ENCODE data around the gene ARL11. TPM values are rescaled to one million over a fixed set of nuclear protein-coding genes. Genes with fewer than 3 reads are reported as not detected.

Gene ARL11
- total and polyA plus RNA-seq, 2 of the 4 experiments (the other 2 are of a cell fraction): not detected

DNA sequence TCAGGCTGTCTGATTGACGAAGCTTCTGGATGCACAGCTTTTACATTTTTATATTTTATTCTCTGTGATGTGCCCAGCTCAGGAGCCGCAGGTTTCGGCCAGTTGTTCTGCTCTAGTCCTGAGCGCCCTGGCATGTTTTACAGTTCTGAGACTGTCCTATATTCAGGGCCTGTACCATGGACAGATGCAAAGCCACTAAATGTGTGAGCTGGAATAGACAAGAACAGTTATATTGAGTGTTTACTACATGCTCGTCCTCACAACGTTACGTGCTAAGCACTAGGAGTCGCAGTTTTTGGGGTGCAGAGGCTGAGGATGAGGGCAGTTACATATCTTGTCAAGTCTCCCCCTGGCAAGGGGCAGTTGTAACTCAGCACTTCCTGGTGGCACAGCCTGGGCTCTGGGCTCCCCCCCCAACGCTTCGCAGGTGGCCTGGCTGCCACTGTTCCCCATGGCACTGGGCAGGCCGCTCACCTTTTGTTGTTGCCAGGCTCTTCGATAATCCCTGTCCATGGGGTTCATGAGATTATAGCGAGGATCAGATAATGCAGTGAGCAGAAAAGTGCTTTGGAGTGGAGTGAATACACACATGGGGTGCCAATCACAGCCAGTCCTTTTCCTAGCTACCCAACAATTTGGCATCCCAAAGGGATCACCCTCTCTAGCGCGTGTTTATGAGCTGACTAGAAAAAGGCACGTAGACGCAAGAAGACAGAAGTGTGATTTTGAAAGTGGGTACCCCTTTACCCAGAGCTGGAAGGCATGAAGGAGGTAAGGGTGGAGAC, 23.5 kb downstream of the ARL11 start:
- Histone ChIP-seq H2BK20ac (ENCODE audit: low read depth, low read length) (no peak overlapping the region), H2AK5ac (ENCODE audit: low read depth, low read length) (peak overlapping the region; percentile 27; the same call in 1 of the 2 replicates), H3K9me3 (ENCODE audit: control insufficient read depth, insufficient read depth, low read length) (no peaks in the 10 kb centered on the region), H3K27ac (ENCODE audit: insufficient read depth, low read length) (no peak overlapping the region), H3K36me3 (ENCODE audit: control insufficient read depth, insufficient read depth, low read length) (no peaks in the 10 kb centered on the region), H4K8ac (ENCODE audit: low read depth in 2 of 2, low read length in 2 of 2) (no peak overlapping the region), H2BK120ac (ENCODE audit: low read depth, low read length) (no peak overlapping the region; the same call in 1 of the 2 replicates), H3K9ac (ENCODE audit: low read depth, low read length) (no peak overlapping the region), H2BK15ac (ENCODE audit: low read depth, low read length) (no peak overlapping the region), H3K4me3 (ENCODE audit: insufficient read depth, low read depth, low read length) (no peak overlapping the region), H3K27me3 (ENCODE audit: control insufficient read depth, insufficient read depth, low read length) (no peaks in the 10 kb centered on the region), H4K5ac (ENCODE audit: low read depth, low read length) (no peak overlapping the region), H3K4me2 (ENCODE audit: low read depth, low read length) (no peak overlapping the region), H2BK5ac (ENCODE audit: low read depth, low read length, poor library complexity, severe bottlenecking) (no peak overlapping the region), H2AFZ (replicated peaks; ENCODE audit: low read length, poor library complexity) (no peak overlapping the region), H3K4ac (ENCODE audit: low read depth, low read length) (no peak overlapping the region), H3K4me1 (ENCODE audit: control insufficient read depth, insufficient read depth, low read length) (peaks cover 15% of the 10 kb centered on the region), H4K91ac (ENCODE audit: insufficient read depth, low read depth, low read length) (no peak overlapping the region; the same call in 1 of the 2 replicates), H4K20me1 (ENCODE audit: insufficient read depth, low read length) (peaks cover 4% of the 10 kb centered on the region; the same call in 1 of the 2 replicates), H3K79me1 (ENCODE audit: low read depth in 1 of 2, low read length in 2 of 2) (no peaks in the 10 kb centered on the region), H3K23ac (ENCODE audit: low read depth, low read length) (no peak overlapping the region), H3K14ac (replicated peaks; ENCODE audit: low read depth, low read length) (no peak overlapping the region), H2AK9ac (replicated peaks; ENCODE audit: low read depth, low read length, poor library complexity) (no peak overlapping the region), H3K9me1 (ENCODE audit: insufficient read depth, low read length) (peaks cover 22% of the 10 kb centered on the region), H3K56ac (ENCODE audit: extremely low read depth, insufficient read depth, low read length) (no peak overlapping the region), H3K18ac (ENCODE audit: low read depth, low read length) (no peak overlapping the region)
- BruUV-seq (replicated peaks): no TSS peak
- intact Hi-C loops (cut with micrococcal nuclease): no loop called here
- CTCF ChIA-PET: no interaction called here
- WGBS, 2 experiments (ENCODE audit: extremely low coverage in 2 of 2, insufficient read length in 1 of 2): 89% methylated on average over 6 of the region's 17 CpGs; no CpG with 5 or more reads in 1 of the 2 experiments
- TF ChIP-seq CHD1 (IDR thresholded peaks at IDR 0.05; ENCODE audit: low read depth, low read length): no peak
- no peak for TF ChIP-seq FOS (IDR thresholded peaks at IDR 0.05; ENCODE audit: low read depth, low read length)
- no peak for TF ChIP-seq BHLHE40 (IDR thresholded peaks at IDR 0.05; ENCODE audit: low read depth, low read length)
- no peak for TF ChIP-seq MXI1 (IDR thresholded peaks at IDR 0.05; ENCODE audit: borderline replicate concordance, low read depth, low read length)
- no peak for TF ChIP-seq RAD21 (IDR thresholded peaks at IDR 0.05; ENCODE audit: low read length)
- TF ChIP-seq, protein P1, sequence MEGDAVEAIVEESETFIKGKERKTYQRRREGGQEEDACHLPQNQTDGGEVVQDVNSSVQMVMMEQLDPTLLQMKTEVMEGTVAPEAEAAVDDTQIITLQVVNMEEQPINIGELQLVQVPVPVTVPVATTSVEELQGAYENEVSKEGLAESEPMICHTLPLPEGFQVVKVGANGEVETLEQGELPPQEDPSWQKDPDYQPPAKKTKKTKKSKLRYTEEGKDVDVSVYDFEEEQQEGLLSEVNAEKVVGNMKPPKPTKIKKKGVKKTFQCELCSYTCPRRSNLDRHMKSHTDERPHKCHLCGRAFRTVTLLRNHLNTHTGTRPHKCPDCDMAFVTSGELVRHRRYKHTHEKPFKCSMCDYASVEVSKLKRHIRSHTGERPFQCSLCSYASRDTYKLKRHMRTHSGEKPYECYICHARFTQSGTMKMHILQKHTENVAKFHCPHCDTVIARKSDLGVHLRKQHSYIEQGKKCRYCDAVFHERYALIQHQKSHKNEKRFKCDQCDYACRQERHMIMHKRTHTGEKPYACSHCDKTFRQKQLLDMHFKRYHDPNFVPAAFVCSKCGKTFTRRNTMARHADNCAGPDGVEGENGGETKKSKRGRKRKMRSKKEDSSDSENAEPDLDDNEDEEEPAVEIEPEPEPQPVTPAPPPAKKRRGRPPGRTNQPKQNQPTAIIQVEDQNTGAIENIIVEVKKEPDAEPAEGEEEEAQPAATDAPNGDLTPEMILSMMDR (conservative IDR thresholded peaks at IDR 0.05; ENCODE audit: low read depth, low read length): no peak
- TF ChIP-seq, protein P2, sequence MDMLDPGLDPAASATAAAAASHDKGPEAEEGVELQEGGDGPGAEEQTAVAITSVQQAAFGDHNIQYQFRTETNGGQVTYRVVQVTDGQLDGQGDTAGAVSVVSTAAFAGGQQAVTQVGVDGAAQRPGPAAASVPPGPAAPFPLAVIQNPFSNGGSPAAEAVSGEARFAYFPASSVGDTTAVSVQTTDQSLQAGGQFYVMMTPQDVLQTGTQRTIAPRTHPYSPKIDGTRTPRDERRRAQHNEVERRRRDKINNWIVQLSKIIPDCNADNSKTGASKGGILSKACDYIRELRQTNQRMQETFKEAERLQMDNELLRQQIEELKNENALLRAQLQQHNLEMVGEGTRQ (IDR thresholded peaks at IDR 0.05; ENCODE audit: low read depth, low read length): no peak
- TF ChIP-seq POLR2A (IDR thresholded peaks at IDR 0.05; ENCODE audit: low read depth, low read length): no peak
- TF ChIP-seq RFX5 (IDR thresholded peaks at IDR 0.05; ENCODE audit: low read depth, low read length): no peak
- no peak for TF ChIP-seq RCOR1 (IDR thresholded peaks at IDR 0.05; ENCODE audit: insufficient replicate concordance, low read length)
- TF ChIP-seq, protein P3, sequence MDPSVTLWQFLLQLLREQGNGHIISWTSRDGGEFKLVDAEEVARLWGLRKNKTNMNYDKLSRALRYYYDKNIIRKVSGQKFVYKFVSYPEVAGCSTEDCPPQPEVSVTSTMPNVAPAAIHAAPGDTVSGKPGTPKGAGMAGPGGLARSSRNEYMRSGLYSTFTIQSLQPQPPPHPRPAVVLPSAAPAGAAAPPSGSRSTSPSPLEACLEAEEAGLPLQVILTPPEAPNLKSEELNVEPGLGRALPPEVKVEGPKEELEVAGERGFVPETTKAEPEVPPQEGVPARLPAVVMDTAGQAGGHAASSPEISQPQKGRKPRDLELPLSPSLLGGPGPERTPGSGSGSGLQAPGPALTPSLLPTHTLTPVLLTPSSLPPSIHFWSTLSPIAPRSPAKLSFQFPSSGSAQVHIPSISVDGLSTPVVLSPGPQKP (IDR thresholded peaks at IDR 0.05; ENCODE audit: borderline replicate concordance, low read depth, low read length): no peak
- TF ChIP-seq MAZ (IDR thresholded peaks at IDR 0.05; ENCODE audit: borderline replicate concordance, low read depth, low read length): no peak
- TF ChIP-seq NFE2L2 (IDR thresholded peaks at IDR 0.05; ENCODE audit: low read depth, low read length): no peak
- TF ChIP-seq SMC3 (IDR thresholded peaks at IDR 0.05; ENCODE audit: low read depth, low read length): no peak
- dilution Hi-C loops (cut with HindIII; ENCODE audit: low sequenced_read_pairs, unreplicated experiment): no loop called here
- in situ Hi-C loops (cut with MboI; ENCODE audit: low sequenced_read_pairs): loop anchor here (25.0 kb wide), 2 partner anchors 1261 to 1411 kb away; partner anchors contain the start of gene RNASEH2B
- DNase-seq (no peak), ATAC-seq (ENCODE audit: low read depth) (no peak)
- POLR2A ChIA-PET (ENCODE audit: unreplicated experiment): no interaction called here
